Measurements from ENCODE around the gene FRMPD4.

Gene FRMPD4

DNA sequence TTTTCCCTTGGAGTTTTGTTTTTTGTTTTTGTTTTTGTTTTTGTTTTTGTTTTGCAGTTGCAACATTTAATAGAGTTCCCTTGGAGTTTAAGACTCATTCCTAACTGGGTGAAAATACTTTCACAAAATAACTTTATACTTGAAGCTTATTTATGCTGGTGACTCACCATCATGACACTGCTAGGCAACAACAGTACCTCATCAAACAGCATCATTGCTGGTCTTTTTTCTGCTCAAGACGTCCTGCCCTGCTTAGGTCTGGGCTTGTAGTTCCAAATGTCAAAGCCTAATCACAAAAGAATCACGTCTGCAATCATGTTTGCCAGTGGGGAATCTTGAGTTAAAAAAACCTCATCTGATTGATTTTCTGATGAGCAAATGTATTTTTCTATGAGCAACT lies 547.3 kb downstream of the FRMPD4 start:
- no peak for DNase-seq

DNA sequence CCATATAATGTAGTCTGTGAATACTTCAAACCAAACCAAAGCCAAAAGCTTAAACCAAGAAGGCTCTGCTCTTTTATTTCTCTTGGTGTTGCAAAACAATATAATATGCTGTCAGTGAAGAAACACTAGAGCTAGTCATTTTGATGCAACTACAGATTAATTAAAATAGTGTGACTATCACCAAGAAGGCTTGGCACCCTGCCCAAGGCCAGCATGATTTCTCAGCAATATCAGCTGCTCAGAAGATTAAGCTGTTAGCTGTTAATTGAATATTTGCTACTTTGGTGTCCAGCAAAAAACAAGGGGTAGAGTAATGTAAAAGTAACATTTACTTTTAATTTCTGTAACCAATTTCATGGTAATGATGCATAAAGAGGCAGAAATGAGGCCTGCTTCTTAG lies 548.1 kb downstream of the FRMPD4 start:
- no peak for DNase-seq

- no peak for DNase-seq
Measured at GRCh38 chrX:12690646-12691045, 552.4 kb downstream of the FRMPD4 start.

DNA sequence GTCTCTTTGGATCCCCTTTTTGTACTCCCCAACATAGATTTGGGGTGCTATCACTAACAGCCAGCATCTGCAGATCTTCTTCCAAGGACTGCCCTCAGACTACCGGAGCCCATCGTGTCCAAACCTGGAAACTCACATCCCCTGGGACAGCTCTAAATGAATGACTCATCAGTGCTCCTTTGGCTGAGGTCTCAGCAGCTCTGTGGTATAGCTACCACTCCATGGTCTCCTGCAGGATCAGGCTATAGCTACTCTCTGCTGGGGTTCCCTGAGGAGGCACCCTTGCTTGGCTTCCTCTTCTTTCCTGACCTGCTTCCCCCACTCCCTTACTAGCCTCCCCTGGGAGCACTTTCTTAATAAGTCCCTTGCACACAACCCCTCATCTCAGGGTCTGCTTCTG lies 555.5 kb downstream of the FRMPD4 start:
- DNase-seq = no peak

DNA sequence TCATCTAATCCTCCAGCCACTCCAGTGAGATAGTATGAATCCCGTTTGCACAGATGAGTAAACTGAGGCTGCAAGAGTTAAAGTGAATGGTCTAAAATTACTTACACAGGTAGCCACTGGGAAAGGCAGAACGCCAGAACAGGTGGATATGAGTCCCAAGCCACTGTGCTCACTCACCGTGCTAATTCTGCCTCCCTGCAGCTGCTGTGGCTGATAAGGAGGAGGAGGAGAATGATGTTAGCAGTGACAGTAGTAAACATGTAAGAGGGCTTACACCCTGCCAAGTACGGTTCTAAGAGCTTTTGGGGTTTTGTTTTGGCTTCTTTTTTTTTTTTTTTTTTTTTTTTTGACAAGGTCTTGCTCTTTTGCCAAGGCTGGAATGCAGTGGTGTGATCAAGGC lies 562.5 kb downstream of the FRMPD4 start:
- no peak for DNase-seq

- DNase-seq = peak; percentile 60
Measured at GRCh38 chrX:12701628-12702027, 563.4 kb downstream of the FRMPD4 start.

GRCh38 chrX:12702509-12703091 lies 564.3 kb downstream of the FRMPD4 start:
- no peak for DNase-seq

GRCh38 chrX:12704706-12705105 lies 566.4 kb downstream of the FRMPD4 start:
- DNase-seq = no peak

DNA sequence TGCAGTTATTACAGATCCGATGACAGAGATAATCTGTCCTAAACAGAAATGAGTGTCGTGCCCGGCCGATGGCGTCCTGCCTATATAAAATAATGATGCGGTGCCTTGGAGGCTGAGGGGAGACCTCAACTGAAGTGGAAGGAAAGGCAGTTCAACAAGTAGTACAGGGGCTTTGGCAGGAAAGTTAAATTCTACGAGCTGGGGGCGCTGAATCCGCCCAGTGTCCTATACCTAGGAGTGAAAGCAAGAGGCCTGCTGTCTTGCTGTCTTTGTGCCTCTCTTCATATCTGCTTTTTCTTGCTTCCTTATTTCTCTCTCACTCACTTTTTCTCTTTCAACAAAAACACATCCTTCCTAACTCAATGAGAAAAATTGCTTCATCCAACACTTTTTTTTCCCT lies 570.8 kb downstream of the FRMPD4 start:
- DNase-seq = no peak

DNA sequence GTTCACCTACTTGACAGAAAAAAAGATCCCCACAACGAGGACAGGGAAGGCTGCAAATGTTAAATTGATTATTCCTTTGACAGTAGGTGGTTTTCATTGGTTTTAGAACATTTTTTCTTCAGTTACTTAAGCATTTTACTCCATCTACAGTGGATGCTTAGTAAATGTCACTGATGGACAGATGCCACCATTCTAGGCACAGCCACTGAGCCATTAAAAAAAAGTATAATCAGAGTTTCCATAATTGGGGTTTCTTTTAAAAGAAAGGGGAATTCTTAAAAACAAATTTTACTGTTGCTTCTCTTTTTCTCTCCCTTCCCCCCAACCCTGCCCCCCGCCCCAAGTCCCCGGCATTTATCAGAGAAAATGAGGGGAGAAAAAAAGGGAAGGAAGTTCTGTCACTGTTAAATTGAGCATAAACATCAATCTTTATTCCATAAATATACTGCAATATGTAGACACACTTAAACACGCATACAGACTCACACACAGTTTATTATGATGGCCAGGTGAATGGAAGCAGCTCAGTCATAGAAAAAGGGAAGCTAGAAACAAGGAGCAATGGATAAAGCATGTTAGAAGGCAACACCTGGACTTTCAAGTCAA lies 573.3 kb downstream of the FRMPD4 start:
- DNase-seq = no peak

DNA sequence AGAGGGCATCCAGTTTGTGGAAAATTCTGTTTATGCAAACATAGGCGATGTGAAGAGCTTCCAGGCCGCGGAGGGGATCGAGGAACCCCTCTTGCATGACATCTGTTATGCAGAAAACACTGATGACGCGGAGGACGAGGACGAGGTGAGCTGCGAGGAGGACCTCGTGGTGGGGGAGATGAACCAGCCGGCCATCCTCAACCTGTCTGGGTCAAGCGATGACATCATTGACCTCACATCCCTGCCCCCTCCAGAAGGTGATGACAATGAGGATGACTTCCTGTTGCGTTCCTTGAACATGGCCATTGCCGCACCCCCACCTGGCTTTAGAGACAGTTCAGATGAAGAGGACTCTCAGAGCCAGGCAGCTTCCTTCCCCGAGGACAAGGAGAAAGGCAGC lies 578.3 kb downstream of the FRMPD4 start:
- DNase-seq = no peak

GRCh38 chrX:12719837-12720236 lies 581.6 kb downstream of the FRMPD4 start:
- no peak for DNase-seq

- no peak for DNase-seq
Measured at GRCh38 chrX:12721042-12721441, 582.8 kb downstream of the FRMPD4 start.

DNA sequence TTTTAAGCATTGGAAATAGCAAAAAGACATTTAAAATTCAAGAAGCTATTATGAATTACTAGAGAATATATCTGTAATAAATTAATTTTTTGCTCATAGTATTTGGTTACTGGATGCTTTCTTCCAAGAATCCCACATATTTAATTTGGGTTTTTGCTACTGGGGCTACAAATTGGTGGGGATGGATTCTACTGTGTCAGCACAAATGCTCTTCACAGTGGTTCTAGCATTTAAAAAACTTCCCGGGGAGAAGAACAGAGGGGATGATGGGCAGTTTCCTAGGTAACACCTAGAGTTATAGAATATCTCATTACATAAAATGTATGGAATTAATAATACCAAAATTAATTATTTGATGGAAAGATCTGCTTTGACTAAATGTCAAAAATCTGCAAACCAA lies 584.0 kb downstream of the FRMPD4 start:
- no peak for DNase-seq

DNA sequence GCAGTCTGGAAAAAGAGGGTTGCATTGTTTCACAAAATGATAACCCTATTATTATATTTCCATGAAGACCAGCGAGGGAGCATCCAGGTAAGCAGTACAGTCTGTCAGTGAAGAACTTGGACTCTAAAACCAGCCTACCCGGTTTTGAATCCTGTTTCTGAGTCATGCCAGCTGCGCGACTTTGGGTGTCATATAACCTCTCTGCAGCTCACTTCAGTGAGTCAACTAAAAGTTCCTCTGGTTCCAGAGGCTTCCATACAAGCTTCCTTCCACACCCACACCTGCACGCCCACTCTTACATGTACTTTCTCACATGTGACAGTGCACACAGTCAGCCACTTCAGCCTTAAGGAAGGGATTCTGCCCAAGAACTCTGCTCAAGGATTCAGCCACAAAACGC lies 603.1 kb downstream of the FRMPD4 start:
- DNase-seq = no peak

DNA sequence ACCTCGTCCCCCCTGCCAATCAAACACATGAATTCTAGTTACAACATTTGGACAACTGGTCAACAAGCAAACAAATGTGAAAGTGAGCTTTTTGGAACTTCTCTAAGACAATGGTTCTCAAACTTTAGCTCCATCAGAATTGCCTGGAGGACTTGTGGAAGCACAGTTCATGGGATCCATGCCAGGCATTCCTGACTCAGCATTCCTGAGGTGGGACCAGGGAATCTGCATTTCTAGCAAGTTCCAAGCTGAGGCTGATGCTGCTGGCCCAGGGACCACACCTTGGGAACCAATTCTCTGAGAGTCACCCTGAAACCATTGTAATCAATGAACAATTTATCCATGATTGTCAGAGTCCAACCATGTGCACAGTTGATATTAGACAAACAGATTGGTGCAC lies 609.2 kb downstream of the FRMPD4 start:
- no peak for DNase-seq

GRCh38 chrX:12751887-12752286 lies 613.6 kb downstream of the FRMPD4 start:
- no peak for DNase-seq

- no peak for DNase-seq
Measured at GRCh38 chrX:12753366-12753765, 615.1 kb downstream of the FRMPD4 start.

DNA sequence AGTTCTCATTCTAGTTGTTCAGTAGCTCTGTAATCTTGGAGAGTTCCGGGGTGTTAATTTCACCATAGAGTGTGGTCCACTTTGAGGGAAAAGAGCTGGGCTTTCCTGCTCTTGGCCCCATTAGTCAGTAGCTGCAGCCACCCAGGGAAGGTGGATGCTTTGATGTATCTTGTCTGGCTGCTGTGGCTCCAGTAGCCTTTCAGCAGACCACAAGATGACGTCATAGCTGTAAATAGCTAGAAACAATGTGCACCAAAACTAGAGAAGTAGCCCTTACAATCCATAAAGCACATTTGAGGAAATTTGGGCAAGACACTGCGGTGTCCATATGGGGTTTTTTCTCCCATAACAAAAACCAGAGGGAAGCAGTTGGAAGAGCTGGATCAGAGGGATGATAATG lies 620.0 kb downstream of the FRMPD4 start:
- no peak for DNase-seq

- DNase-seq = no peak
Measured at GRCh38 chrX:12767856-12768255, 629.6 kb downstream of the FRMPD4 start.

DNA sequence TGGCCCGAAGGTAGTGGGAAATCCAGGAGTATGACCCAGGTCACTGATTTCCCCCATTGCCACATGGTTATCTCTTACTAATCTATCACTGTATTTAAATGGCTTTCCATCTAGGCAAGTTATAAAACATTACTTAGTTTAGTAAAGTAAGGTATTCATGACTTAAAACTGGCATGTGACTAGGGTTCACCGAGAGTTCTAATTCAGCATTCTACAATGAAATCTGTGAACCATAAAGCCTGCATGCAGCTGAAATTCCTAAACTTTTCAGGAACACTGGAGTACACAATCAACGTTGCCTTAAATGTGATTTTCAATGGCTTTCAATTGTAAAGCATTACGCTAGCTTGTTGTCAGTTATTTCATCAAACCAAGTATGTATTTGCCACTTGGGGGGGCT lies 630.2 kb downstream of the FRMPD4 start:
- no peak for DNase-seq

GRCh38 chrX:12770440-12770839 lies 632.2 kb downstream of the FRMPD4 start:
- DNase-seq = no peak

GRCh38 chrX:12771445-12772069 lies 633.3 kb downstream of the FRMPD4 start:
- peak; percentile 22 for DNase-seq

All from femur (tissue), 1 donor.